ENCODE measurements around the gene PDGFD. TPM values are rescaled to one million over a fixed set of nuclear protein-coding genes. Genes with fewer than 3 reads are reported as not detected.

The PDGFD gene
- total RNA-seq, 1 experiment from 2014 or later = 2.6 TPM

GRCh38 chr11:103920449-103920848 lies 243.5 kb downstream of the PDGFD start:
- POLR2A ChIA-PET = no interaction called here
- Mint-ChIP-seq H3K36me3 (peaks cover 8% of the 10 kb centered on the region), H3K4me3 (no peak overlapping the region), H3K4me1 (peaks cover 10% of the 10 kb centered on the region), H3K9me3 (peaks cover 9% of the 10 kb centered on the region), H3K27me3 (ENCODE audit: low read depth) (no peaks in the 10 kb centered on the region), H3K27ac (no peak overlapping the region; the same call in 1 of the 2 replicates)
- CTCF ChIA-PET = interaction anchor here (0.6 to 1.1 kb wide), 3 partner anchors 238 to 288 kb away, joined by 3 to 18 read pairs (median 4); partner anchors contain the start of gene PDGFD
- TF ChIP-seq NR2C2 (CRISPR knock-in tag; IDR thresholded peaks at IDR 0.05) = no peak
- TF ChIP-seq ZNF263 (CRISPR knock-in tag; IDR thresholded peaks at IDR 0.05; ENCODE audit: low read depth) = no peak
- no peak for TF ChIP-seq MYBL2 (CRISPR knock-in tag; IDR thresholded peaks at IDR 0.05)
- no peak for TF ChIP-seq ZBTB43 (CRISPR knock-in tag; IDR thresholded peaks at IDR 0.05)
- no peak for TF ChIP-seq ARID4B (CRISPR knock-in tag; IDR thresholded peaks at IDR 0.05; ENCODE audit: borderline replicate concordance)
- ATAC-seq = no peak
- DNase-seq (ENCODE audit: low spot score) = no peak

GRCh38 chr11:103910721-103911120 lies 253.2 kb downstream of the PDGFD start:
- Mint-ChIP-seq H3K9me3 (peaks cover 48% of the 10 kb centered on the region), H3K27me3 (ENCODE audit: low read depth) (peaks cover 6% of the 10 kb centered on the region), H3K4me1 (no peaks in the 10 kb centered on the region), H3K4me3 (no peak overlapping the region), H3K27ac (no peak overlapping the region), H3K36me3 (peaks cover 44% of the 10 kb centered on the region)
- POLR2A ChIA-PET = no interaction called here
- TF ChIP-seq SOX15 (CRISPR knock-in tag; IDR thresholded peaks at IDR 0.05) (no peak), ZBTB21 (CRISPR knock-in tag; IDR thresholded peaks at IDR 0.05; ENCODE audit: borderline replicate concordance) (no peak), TP53 (CRISPR knock-in tag; IDR thresholded peaks at IDR 0.05) (no peak), TEAD4 (CRISPR knock-in tag; IDR thresholded peaks at IDR 0.05) (no peak), ZBTB43 (CRISPR knock-in tag; IDR thresholded peaks at IDR 0.05) (no peak), ZSCAN18 (CRISPR knock-in tag; IDR thresholded peaks at IDR 0.05) (no peak), CREM (CRISPR knock-in tag; IDR thresholded peaks at IDR 0.05) (no peak), NFYB (CRISPR knock-in tag; conservative IDR thresholded peaks at IDR 0.05; ENCODE audit: low read depth) (no peak)
- ATAC-seq (peak; percentile 76), DNase-seq (ENCODE audit: low spot score) (peak; percentile 14)
- CTCF ChIA-PET = interaction anchor here (1.7 kb wide), 1 partner anchor 228 kb away, joined by 9 read pairs; no protein-coding TSS in a partner anchor

All from WTC11 (cell line).